SW 1271 (cell line): ENCODE measurements around the gene CRADD.
"Not testable (repeated sequence)": the region's sequence is repeated elsewhere in the genome, so short reads cannot be mapped to it uniquely, and the experiment has no call there.

Experiments
- DNase-seq, 2 experiments: peaks; one replicate each; lab custom pipeline; 2025; lab: John Stamatoyannopoulos, UW

Gene CRADD

DNA sequence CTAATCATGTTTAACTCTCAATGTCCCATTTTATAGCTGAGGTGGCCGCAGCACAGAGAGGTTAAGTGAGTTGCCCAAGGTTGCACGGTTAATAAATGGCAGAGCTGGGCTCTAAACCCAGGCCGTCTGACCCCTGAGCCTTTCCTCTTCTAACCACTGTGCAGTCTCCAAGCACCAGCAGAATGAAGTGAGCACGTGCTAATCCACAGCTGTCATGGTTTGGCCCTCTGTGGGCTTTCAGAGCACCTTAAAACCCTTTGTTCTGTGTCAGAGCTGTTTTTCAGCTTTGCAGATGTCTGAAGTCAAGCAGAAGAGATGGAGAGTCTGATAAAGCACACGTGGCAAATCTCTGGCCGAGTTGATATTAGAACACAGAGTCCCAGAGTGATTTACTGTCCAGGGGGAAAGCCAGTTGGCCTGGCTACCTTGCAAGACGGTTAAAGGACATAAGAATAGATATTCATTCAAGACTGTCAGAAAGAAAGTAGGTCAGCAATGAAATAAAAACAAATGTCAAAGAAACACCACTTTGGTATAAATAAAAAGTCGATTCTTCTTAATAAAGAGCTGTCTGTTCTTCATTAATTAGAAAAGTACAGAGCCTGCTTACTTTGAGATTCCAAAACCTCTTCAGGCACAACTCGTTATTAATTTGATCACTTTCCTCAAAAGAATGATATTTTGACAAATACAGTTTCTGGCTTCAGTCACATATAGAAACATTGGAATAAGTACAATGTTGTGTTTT, 107.3 kb downstream of the CRADD start:
- peak in 1 of 2 experiments; percentile 55 for DNase-seq

DNA sequence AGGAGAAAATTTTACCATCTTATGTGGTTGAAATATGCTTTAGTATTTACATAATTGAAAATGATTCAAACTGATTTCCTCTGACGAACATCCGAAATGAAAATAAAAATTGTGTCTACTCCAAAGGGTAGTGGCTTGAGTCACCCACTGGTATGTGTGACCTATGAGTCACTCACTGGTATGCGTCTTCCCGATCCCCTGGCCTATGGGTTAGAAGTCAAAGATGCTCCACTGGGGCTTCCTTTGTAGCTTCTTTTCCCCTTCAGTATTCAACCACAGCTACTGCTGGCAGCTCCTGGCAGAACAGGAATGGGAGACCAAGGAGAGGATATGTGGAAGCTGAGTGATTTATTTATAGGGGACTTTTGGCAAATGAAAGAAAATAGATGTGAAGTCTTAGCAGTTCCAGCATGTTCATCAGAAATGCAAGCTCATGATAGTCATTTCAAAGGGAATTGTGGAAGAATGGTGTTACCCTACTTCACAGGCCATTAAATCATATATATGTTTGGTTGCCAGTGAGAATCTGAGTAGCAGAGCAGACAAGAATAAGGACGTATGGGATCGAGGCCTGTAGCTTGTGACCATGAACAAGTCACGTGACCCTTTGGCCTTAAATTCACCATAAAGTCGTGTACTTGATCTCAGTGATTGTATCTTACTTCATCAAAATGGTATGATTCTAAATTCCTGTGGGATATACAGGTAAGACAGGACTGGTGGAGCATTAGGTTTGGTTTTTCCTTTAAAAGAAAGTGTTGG, 108.3 kb downstream of the CRADD start:
- peak; percentile 92 to 96 for DNase-seq

DNA sequence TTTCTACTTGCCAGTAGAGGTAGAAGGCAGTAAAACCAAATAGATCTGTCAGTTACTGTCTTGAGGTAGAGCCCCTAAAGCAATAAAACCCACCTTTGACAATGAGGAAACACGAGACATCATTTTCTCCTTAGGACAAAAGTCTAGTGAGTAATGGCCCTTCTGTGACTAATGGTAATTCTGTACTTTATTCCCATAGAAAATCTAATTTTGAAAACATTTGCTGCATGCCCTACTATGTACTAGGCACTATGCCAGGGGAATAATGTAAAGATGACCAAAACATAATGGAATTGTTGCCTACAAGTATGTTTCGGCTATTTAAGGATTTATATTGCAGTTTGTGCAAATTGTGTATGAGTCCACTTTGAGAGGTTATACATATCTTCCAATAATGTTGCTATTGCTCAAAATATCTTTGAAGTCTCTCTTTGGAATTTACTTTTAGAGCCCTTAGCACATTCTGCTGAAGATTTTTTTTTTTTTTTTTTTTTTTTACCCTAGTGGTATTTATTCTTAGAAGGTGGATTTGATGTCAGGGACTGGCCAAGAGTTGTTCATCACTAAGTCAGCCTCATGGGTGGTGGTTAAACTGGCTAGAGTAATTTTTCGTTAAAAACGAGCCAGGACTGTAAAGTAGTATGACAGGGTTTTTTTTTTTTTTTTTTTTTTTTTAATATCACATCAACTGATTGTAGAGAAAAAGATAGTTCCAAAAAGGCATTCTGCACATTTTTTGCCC, 109.7 kb downstream of the CRADD start:
- no peak for DNase-seq

DNA sequence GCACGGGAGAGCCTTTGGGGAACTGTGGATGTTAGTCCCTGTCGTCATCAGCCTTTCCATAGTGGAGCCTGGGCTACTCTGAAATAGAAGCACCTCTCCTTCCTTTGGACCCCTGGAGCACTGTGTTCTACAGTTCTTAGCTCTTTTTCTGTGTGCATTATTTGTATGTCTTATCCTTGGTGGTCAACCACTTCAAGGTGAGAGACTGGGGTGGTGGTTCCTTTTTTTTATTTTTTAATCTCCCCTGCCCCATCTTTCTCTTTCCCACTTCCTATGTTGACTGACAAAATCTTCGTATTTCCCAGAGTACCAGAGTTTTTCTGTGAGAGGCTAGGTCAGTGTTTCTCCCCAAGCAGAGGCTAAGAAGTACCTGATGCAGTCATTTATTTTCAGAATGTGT, 111.7 kb downstream of the CRADD start:
- no peak for DNase-seq

GRCh38 chr12:93789767-93790166, 112.6 kb downstream of the CRADD start:
- DNase-seq: no peak

DNA sequence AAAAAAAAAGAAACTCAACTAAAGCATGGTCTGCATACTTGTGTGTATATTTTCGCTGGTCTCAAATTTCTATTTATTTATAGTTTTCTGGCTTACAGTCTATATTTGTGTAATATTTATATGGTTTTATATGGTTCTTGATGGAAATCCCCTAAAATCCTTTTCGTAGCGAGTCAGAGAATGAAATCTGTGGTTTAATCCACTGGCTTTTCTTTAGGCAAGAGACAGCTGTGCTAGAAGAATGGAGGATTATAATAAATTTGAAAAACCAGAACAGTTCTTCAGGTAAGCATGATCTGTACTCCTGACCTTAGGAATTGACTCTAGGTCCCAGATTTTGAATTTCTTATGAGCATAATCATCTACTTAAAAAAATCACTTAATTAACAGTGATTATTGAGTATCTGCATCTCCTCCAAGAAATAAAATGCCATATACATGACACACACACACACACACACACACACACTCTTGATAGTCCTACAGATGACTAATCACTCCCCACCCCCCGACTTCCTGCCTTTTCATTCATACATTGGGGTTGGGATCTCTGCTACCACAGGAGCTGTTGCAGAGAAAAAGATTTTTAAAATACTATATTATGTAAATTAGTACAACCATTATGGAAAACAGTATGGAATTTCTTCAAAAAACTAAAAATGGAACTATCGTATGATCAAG, 113.4 kb downstream of the CRADD start:
- peak; percentile 16 to 57 for DNase-seq

DNA sequence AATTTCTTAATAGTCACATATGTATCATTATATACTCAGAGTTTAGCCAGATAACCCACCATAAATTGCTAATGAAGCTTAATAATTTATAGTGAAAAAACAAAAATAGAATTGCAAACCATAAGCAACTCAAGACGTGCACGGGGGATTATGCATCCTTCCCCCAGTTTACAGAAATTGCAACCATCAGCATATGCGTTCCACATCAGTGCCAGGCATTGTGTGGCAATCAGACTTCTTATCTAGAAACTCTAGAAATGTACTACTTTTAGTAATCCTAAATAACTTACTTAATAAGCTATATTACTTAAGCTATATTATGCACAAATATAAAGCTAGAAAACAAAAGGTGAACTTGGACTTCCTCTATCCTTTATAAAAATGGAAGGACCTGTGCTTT, 115.8 kb downstream of the CRADD start:
- DNase-seq: no peak

DNA sequence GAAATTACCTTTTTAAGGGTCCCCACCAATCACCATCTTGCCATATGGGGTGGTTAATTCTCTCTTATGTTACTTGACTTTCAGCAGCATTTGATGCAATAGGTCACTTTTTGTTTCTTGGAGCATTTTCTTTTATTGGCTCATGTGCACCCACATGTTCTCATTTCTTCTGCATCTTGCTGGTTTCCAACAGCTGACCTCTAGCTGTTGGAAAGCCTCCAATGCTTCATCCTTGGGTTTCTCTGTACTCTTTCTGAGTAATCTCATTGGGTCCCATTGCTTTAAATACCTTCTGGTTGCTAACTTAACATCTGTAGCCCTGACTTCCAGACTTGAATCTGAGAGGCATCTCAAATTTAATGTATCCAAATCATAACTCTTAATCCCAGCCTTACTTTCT, 116.8 kb downstream of the CRADD start:
- DNase-seq: no peak

- DNase-seq: no peak
These were observed 117.6 kb downstream of the CRADD start for GRCh38 chr12:93794738-93795137.

- DNase-seq: no peak
These were observed 118.2 kb downstream of the CRADD start for GRCh38 chr12:93795352-93795751.

- DNase-seq: no peak
These were observed 119.6 kb downstream of the CRADD start for GRCh38 chr12:93796729-93797128.

DNA sequence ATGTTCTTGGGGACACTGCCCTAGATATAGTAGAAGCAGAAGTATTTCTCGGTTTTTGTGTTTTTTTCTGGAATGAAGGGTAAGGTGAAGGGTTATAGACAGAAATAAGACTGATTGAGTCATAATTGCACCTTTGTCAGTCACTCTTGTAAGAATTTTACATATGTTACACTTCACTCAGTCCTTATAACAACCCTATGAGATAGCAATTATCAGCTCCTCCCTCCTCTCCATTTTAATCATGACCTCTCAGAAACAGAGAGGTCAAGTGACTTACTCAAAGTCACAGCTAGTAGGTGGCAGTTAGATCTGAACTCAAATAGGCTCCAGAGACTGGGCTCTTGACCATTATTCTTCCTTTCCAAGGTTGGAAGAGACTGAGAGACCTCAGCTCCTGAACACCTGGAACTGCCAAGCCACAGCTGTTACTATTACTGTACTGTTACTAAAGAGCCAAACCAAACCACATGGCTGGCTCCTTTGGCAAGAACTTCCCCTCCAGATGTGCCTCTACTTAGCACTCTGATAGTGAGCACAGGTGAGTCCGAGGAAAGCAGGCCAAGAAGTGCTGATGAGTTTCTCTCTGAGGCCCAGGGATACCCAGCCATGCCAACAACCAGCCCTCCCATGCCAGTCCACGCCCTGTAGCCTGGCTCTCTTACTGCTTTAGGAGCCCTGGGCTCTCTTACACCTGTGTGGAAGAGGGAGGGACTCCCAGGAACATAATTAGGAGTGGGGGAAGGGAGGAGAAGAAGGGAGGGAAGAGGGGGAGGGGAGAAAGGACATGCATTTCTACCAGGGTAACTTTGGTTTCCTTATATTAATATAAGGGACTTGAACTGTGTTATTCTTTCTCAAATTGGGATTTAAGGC, 121.3 kb downstream of the CRADD start:
- no peak for DNase-seq

DNA sequence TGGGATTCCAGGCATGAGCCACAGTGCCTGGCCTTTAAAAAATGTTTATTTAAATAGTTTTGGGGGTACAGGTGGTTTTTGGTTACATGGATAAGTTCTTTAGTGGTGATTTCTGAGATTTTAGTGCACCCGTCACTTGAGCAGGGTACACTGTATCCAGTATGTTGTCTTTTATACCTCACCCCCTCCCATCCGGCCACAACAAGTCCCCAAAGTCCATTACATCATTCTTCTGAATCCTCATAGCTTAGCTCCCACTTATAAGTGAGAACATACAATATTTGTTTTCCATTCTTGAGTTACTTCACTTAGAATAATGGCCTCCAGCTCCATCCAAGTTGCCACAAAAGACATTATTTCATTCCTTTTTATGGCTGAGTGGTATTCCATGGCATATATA, 124.5 kb downstream of the CRADD start:
- DNase-seq: not testable (repeated sequence)

- DNase-seq: no peak
These were observed 125.1 kb downstream of the CRADD start for GRCh38 chr12:93802293-93802692.

DNA sequence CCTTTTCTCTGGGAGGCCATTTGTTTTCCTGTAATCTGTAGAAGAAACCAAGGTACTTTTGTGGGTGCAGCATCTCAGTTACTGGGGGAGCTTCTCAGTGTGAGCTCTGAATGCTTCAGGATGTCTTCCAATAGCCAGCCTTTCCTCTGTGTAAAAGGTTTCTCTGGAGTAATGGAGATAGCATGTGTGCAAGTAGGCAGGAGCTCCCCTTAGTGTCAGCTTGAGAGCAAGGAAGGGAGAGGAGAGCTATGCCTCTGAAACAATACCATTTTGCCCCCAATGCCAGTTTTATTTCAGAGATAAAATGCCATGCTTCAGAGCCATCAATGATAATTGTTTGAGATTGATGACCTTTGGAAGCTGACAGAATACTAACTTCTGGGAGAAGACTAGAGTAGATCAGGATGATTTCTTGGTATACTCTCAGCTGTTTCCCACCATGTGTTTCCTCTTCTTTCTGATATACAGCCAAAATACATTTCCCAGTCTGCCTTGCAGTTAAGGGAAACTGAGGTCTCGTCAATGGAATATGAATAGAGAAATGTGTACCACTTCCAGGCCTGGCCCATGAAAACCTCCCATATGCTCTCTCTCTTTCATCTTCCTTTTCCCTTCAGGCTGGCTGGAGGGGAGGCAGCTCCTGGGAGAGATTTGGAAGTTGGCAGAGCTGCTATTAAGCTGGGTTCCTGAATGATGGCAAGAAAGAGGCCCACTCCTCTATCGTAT, 125.7 kb downstream of the CRADD start:
- peak in 1 of 2 experiments; percentile 31 for DNase-seq

- no peak for DNase-seq
These were observed 126.2 kb downstream of the CRADD start for GRCh38 chr12:93803424-93803807.

GRCh38 chr12:93804392-93805179, 127.4 kb downstream of the CRADD start:
- DNase-seq: no peak

DNA sequence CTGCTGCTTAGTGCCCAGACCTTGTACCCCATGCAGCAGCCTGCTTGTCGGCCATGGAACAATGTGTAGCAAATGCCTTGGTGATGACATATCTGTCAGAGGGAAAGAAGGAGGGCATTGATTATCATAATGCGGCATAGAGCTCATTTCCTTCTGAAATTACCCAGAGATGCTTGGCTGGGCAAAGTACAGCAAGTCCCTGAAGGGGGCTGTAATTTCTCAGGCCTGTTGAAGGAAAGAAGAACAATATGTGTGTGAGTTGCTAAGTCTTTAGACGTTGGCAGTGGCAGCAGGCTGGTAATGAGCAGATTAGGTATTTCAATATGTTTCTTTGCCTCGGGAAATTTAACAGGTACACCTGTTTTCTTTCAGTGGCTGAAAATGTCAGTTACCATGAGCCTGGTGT, 128.6 kb downstream of the CRADD start:
- DNase-seq: no peak

GRCh38 chr12:93807354-93807753, 130.2 kb downstream of the CRADD start:
- DNase-seq: no peak
